Stimulated activated naive CD8-positive, alpha-beta T cell treated with anti-CD3 and anti-CD28 coated beads, Interleukin-15, amount 100 ng/mL, for 72 hours (primary cell): ENCODE measurements around the gene ALOX5AP.

Experiments
- ATAC-seq: fragments of 150-1000 bp; cut with Tn5 transposase; 2 replicates; pipeline ENCODE4 v1.10.0; 2021; ENCODE audit warnings: mild to moderate bottlenecking, moderate library complexity
- DNase-seq, 2 donors: peaks; one replicate each; pipeline ENCODE4 v3.0.0; 2021 to 2022
- H3K27ac Mint-ChIP-seq, 2 donors: one replicate each; pipeline ENCODE4 v1.8.0; 2022; ENCODE audit warnings: mild to moderate bottlenecking in 2 of 2, mixed read lengths in 2 of 2, moderate library complexity in 2 of 2
- H3K27me3 Mint-ChIP-seq: one replicate; pipeline ENCODE4 v1.8.0; 2022; ENCODE audit warnings: mixed read lengths
- H3K4me1 Mint-ChIP-seq: one replicate; pipeline ENCODE4 v1.8.0; 2022; ENCODE audit warnings: mild to moderate bottlenecking, mixed read lengths
- H3K4me3 Mint-ChIP-seq, 2 donors: one replicate each; pipeline ENCODE4 v1.8.0; 2022; ENCODE audit warnings: mild to moderate bottlenecking in 2 of 2, mixed read lengths in 2 of 2, moderate library complexity in 1 of 2
- H3K9me3 Mint-ChIP-seq, 2 donors: one replicate each; pipeline ENCODE4 v1.8.0; 2022; ENCODE audit warnings: mixed read lengths in 2 of 2

ALOX5AP gene

GRCh38 chr13:30735025-30735871 is at the start of gene ALOX5AP:
Gene ALOX5AP, plus strand, starts transcription at chr13:30735543. Its CDS starts 63 bp downstream, at chr13:30735606.
- Mint-ChIP-seq H3K4me3 (peak within 1 kb of the TSS; percentile 90 to 91), H3K4me1 (peaks cover 56% of the 10 kb centered on the region), H3K27ac (peak within 1 kb of the TSS; percentile 92 to 97), H3K9me3 (no peaks in the 10 kb centered on the region), H3K27me3 (peaks cover 7% of the 10 kb centered on the region)
- peak; percentile 36 for ATAC-seq
- DNase-seq, result no peak

- no peak for DNase-seq
- Mint-ChIP-seq H3K9me3 (peaks cover 0 to 10% of the 10 kb centered on the region in 2 donors), H3K4me1 (peaks cover 10% of the 10 kb centered on the region), H3K4me3 (no peak overlapping the region), H3K27ac (no peak overlapping the region), H3K27me3 (no peaks in the 10 kb centered on the region)
- no peak for ATAC-seq
These were observed 49.4 kb upstream of the ALOX5AP start for GRCh38 chr13:30685987-30686386.

GRCh38 chr13:30687601-30688000 is 47.7 kb upstream of the ALOX5AP start:
- Mint-ChIP-seq H3K4me1 (peaks cover 10% of the 10 kb centered on the region), H3K27me3 (peaks cover 6% of the 10 kb centered on the region), H3K9me3 (peaks cover 0 to 10% of the 10 kb centered on the region in 2 donors), H3K4me3 (no peak overlapping the region), H3K27ac (no peak overlapping the region)
- no peak for ATAC-seq
- DNase-seq, result no peak

DNA sequence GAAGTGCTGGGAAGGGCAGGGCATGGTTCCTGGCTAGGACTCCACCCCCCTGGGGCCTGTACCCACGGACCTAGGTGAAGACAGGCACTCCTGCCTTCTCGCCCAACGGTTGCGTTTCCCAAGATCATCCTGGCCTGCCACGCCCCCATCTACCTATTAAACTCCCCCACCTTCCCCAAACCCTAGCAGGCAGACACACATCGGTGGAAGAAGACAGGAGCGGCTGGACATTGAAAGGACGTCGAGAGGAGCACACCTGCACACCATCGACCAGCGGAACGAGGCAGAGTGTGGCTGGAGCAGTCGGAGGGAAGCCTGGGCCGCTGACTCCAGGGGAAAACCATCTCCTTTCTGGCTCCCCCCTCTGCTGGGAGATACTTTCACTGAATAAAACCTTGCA is 45.6 kb upstream of the ALOX5AP start:
- no peak for DNase-seq
- no peak for ATAC-seq
- H3K27me3 Mint-ChIP-seq, result peaks cover 22% of the 10 kb centered on the region
- peaks cover 10% of the 10 kb centered on the region for H3K4me1 Mint-ChIP-seq
- no peak overlapping the region for H3K4me3 Mint-ChIP-seq
- H3K9me3 Mint-ChIP-seq, result peaks cover 0 to 10% of the 10 kb centered on the region in 2 donors
- no peak overlapping the region for H3K27ac Mint-ChIP-seq

DNA sequence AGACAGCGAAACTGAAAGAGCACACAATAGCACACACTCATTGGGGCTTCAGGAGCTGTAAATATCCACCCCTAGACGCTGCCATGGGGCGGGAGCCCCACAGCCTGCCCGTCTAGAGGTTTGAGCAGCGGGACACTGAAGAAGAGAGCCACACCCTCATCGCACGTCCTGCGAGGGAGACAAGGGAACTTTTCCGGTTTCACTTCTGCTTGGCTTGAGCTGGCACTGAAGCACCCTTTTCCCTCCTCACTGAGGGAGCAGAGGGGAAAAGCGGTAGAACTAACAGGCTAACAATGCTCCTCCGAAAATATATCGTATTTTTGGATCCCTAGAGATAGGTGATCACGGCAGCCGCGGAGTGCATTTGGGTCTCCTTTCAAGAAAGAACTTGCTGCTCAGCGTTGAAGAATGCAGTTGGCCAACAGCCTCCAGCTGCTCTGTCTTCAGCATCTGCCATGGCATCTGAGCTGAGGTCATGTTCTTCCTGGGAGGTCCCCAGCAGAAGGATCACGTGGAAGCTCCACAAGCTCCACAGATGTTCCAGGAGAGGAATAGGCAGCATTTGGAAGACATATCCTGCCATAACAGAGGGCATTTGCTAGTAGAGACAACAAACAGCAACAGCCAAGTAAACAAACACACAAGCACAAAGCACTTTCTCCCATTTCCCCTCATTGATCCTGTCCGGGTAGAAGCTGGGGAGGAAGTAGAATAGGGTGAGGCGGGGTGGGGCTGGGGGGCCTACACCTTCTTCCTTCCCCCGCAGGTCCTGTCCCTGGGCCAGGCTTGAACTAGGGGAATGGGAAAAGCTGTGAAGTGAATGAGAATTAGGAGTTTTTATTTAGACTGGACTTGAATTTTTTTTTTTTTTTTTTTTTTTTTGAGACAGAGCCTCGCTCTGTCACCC is 44.8 kb upstream of the ALOX5AP start:
- Mint-ChIP-seq H3K4me3 (peak overlapping the region; percentile 41 to 61), H3K27me3 (peaks cover 29% of the 10 kb centered on the region), H3K9me3 (peaks cover 0 to 10% of the 10 kb centered on the region in 2 donors), H3K4me1 (peaks cover 10% of the 10 kb centered on the region), H3K27ac (peak overlapping the region in 1 of 2 donors; percentile 67)
- ATAC-seq (no peak), DNase-seq (no peak)

DNA sequence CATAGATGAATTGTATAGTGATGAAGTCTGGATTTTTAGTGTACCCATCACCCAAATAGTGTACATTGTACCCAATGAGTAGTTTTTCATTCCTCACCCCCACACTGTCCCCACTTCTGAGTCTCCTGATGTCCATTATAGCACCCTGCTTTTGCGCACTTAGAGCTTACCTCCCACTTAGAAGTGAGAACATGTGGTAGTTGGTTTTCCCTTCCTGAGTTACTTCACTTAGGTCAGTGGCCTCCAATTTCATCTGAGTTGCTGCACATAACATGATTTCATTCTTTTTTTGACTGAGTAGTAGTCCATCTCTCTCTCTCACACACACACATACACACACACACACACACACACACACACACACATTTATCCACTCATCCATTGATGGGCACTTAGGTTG is 43.2 kb upstream of the ALOX5AP start:
- Mint-ChIP-seq H3K27ac (no peak overlapping the region), H3K9me3 (peaks cover 0 to 10% of the 10 kb centered on the region in 2 donors), H3K27me3 (peaks cover 45% of the 10 kb centered on the region), H3K4me1 (peaks cover 18% of the 10 kb centered on the region), H3K4me3 (no peak overlapping the region)
- ATAC-seq, result no peak
- DNase-seq, result no peak

DNA sequence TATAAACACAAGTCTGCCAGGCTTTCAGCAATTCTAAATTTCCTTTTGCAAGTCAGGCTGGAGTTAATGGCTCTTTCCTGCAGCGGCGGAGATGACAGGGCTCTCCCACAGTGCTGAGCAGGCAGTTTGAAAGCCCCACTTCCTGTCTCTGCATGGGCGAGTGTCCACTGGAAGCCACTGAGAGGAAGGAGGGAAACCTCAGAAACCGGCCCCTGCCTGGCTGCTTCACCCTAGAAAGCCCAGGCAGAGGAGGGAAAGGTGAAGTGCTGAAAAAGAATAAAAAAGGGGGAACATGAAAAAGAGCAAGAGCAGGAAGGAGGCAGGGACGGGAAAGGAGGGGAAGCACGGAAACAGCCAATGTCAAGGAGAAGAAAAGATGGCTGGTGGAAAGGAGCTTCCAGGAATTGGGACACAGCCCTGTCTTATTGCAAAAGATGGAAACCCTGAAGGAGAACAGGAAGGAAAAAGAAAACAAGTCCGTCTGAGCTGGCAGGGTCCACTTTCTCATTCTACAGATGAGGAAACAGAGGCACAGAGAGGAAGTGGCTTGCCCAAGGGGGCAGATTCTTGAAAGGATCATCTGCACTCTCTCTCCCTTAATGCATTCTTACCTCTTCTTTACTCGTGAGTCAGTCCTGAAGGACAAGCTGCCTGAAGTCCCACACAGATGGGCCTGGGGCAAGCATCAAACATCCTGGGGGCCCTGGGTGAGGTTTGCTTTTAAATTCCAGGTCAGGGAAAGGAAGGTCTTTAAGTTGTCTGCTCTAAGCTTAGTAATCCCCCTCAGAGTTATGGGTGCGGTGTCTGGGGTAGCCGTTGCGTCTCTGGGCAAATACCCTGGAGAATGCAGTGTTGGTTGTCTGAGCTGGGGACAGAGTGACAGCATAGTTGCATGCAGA is 38.8 kb upstream of the ALOX5AP start:
- Mint-ChIP-seq H3K4me1 (peaks cover 14% of the 10 kb centered on the region), H3K4me3 (peak overlapping the region; percentile 18 to 75), H3K27ac (no peak overlapping the region), H3K9me3 (no peaks in the 10 kb centered on the region), H3K27me3 (peaks cover 72% of the 10 kb centered on the region)
- ATAC-seq, result peak; percentile 63
- DNase-seq, result no peak

DNA sequence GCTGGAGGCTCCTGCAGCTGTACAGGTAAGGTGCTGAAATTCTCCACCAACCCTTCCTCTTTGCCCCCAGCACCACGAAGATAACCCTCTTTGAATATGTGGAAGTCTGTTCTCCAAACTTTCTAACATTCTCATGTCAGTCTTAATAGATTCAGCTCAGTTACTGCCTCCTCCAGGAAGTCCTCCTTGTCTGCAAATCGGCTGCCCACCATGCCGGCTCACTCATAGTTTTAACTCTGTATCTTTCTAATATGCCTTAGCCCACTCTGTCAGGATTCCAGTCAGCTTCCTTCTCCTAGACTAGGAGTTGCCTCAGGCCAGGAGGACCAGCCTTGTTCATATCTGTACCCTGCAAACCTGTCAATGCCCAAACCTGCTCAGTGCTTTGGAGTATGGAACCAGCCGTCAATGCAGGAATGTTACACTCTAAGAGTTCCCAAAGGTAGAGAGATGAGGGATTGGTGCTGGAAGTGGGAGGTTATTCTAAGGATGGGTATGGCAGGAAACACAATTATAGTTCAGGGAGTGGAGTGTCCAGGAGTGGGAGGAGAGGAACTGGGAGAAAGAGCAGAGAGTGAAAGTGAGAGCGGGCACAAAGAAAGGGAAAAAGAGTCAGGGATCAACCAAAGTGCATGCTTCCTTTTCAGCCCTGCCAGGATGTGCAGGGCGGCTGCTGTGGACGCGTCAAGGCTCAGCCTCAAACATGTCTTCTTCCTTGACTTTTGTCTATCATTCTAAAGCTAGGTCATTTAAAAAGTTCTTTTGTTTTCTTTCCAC is 38.0 kb upstream of the ALOX5AP start:
- DNase-seq, result no peak
- Mint-ChIP-seq H3K9me3 (no peaks in the 10 kb centered on the region), H3K4me1 (peaks cover 14% of the 10 kb centered on the region), H3K4me3 (no peak overlapping the region), H3K27ac (peak overlapping the region in 1 of 2 donors; percentile 43), H3K27me3 (peaks cover 68% of the 10 kb centered on the region)
- no peak for ATAC-seq

DNA sequence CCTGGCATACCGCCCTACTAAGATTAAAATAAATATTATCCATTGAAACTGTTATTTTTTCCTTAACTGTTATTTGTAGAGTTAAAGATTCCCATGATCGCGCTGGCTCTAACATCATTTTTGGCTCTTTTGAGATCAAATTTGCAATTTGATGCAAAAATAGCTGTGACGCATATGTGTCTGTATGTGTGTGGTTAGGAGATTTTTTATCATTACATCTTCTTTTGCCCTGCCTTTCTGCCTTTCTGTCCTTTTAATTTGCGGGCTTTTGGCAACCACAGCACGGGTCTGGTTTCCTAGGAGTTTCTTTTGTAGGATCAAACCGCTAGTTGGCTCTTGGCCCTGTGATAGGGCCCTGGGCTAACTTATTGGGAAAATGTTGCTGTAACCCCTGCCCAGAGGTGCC is 37.3 kb upstream of the ALOX5AP start:
- no peak overlapping the region for H3K27ac Mint-ChIP-seq
- H3K4me1 Mint-ChIP-seq, result peaks cover 14% of the 10 kb centered on the region
- DNase-seq (no peak), ATAC-seq (no peak)
- peaks cover 62% of the 10 kb centered on the region for H3K27me3 Mint-ChIP-seq
- H3K4me3 Mint-ChIP-seq, result no peak overlapping the region
- H3K9me3 Mint-ChIP-seq, result no peaks in the 10 kb centered on the region

- Mint-ChIP-seq H3K27me3 (peaks cover 57% of the 10 kb centered on the region), H3K9me3 (no peaks in the 10 kb centered on the region), H3K4me3 (no peak overlapping the region), H3K4me1 (peaks cover 14% of the 10 kb centered on the region), H3K27ac (no peak overlapping the region)
- ATAC-seq, result no peak
- no peak for DNase-seq
These were observed 36.8 kb upstream of the ALOX5AP start for GRCh38 chr13:30698488-30699005.

GRCh38 chr13:30700364-30700763 is 35.0 kb upstream of the ALOX5AP start:
- no peak overlapping the region for H3K27ac Mint-ChIP-seq
- H3K9me3 Mint-ChIP-seq, result no peaks in the 10 kb centered on the region
- peaks cover 14% of the 10 kb centered on the region for H3K4me1 Mint-ChIP-seq
- no peak overlapping the region for H3K4me3 Mint-ChIP-seq
- ATAC-seq (no peak), DNase-seq (no peak)
- peaks cover 44% of the 10 kb centered on the region for H3K27me3 Mint-ChIP-seq

DNA sequence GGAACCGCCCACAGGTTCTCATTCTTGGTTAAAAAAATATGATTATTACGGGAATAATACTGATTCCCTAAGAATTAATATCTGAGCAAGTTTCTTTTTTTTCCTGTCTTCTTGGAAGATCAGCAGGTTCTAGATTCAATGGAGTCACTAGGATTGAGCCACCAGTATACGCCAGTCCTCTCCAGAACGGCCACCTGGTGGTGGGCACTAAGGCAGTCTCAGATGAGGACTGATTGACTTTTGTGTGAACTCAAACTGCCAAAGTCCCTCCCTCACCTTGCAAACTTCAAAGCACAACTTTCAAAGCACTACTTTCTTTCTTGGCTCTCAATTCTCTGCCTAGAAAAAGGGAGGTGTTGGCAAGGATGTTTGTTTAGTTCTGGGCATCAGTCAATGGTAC is 33.3 kb upstream of the ALOX5AP start:
- no peak for ATAC-seq
- Mint-ChIP-seq H3K27me3 (peaks cover 28% of the 10 kb centered on the region), H3K4me3 (no peak overlapping the region), H3K9me3 (no peaks in the 10 kb centered on the region), H3K27ac (no peak overlapping the region), H3K4me1 (peaks cover 6% of the 10 kb centered on the region)
- DNase-seq, result no peak

- Mint-ChIP-seq H3K27me3 (peaks cover 10% of the 10 kb centered on the region), H3K9me3 (no peaks in the 10 kb centered on the region), H3K4me3 (no peak overlapping the region), H3K4me1 (peaks cover 6% of the 10 kb centered on the region), H3K27ac (no peak overlapping the region)
- no peak for DNase-seq
- ATAC-seq, result no peak
These were observed 30.7 kb upstream of the ALOX5AP start for GRCh38 chr13:30704596-30704995.

- H3K27me3 Mint-ChIP-seq, result peaks cover 7% of the 10 kb centered on the region
These were observed 29.7 kb upstream of the ALOX5AP start for GRCh38 chr13:30705680-30706079.

More at GRCh38 chr13:30705680-30706079, 29.7 kb upstream of the ALOX5AP start:
- H3K4me1 Mint-ChIP-seq, result peaks cover under 1% of the 10 kb centered on the region
- no peak for ATAC-seq
- H3K27ac Mint-ChIP-seq, result no peak overlapping the region
- DNase-seq, result no peak
- H3K9me3 Mint-ChIP-seq, result no peaks in the 10 kb centered on the region
- no peak overlapping the region for H3K4me3 Mint-ChIP-seq
